ENCODE measurements around the gene RGS9BP.
"Not testable (repeated sequence)": the region's sequence is repeated elsewhere in the genome, so short reads cannot be mapped to it uniquely, and the experiment has no call there.

- TF ChIP-seq CTCF, POLR2A (IDR thresholded peaks at IDR 0.05): not testable (repeated sequence)
Observed at GRCh38 chr19:32716203-32716602, 40.6 kb downstream of the RGS9BP start.

Measured in heart left ventricle (tissue), 13 donors.